Astrocyte (in vitro differentiated cells and primary cell): ENCODE measurements around the gene GALNT2. TPM values are rescaled to one million over a fixed set of nuclear protein-coding genes. Genes with fewer than 3 reads are reported as not detected.

Source experiments
- DNase-seq: peaks from one replicate; pipeline ENCODE4 v3.0.0-alpha.2; 2010; ENCODE audit warnings: low read depth
- FAIRE-seq: peaks from 2 replicates; lab custom pipeline; 2011; peaks lifted over from hg19 to GRCh38; lab: Jason Lieb, UNC
- H2AFZ ChIP-seq: 2 replicates; pipeline ENCODE4 v1.6.0; 2012; ENCODE audit warnings: low read depth, low read length, inconsistent platforms
- H3K27ac ChIP-seq: 2 replicates; pipeline ENCODE4 v1.5.1; 2011; ENCODE audit warnings: low read depth, low read length, inconsistent platforms
- H3K27me3 ChIP-seq: 2 replicates; pipeline ENCODE4 v1.6.0; 2011; ENCODE audit warnings: low read length, inconsistent platforms; ENCODE audit not compliant: insufficient read depth
- H3K36me3 ChIP-seq: 2 replicates; pipeline ENCODE4 v1.5.1; 2011; ENCODE audit warnings: low read length, inconsistent platforms; ENCODE audit not compliant: insufficient read depth
- H3K4me1 ChIP-seq: 2 replicates; pipeline ENCODE4 v1.5.1; 2011; ENCODE audit warnings: low read length, inconsistent platforms; ENCODE audit not compliant: insufficient read depth
- H3K4me2 ChIP-seq: 2 replicates; pipeline ENCODE4 v1.6.0; 2012; ENCODE audit warnings: low read length, inconsistent platforms
- H3K4me3 ChIP-seq: 2 replicates; pipeline ENCODE4 v1.5.1; 2011; ENCODE audit warnings: low read depth, mild to moderate bottlenecking, low read length, inconsistent platforms; ENCODE audit not compliant: insufficient read depth
- H3K79me2 ChIP-seq: 2 replicates; pipeline ENCODE4 v1.6.0; 2012; ENCODE audit warnings: mild to moderate bottlenecking, low read length, inconsistent platforms; ENCODE audit not compliant: insufficient read depth
- H3K9ac ChIP-seq: 2 replicates; pipeline ENCODE4 v1.6.0; 2012; ENCODE audit warnings: mild to moderate bottlenecking, low read length, inconsistent platforms
- H3K9me3 ChIP-seq: 2 replicates; pipeline ENCODE4 v1.5.1; 2012; ENCODE audit warnings: low read depth, mild to moderate bottlenecking, low read length, inconsistent platforms; ENCODE audit not compliant: insufficient read depth
- H4K20me1 ChIP-seq: 2 replicates; pipeline ENCODE4 v1.6.0; 2012; ENCODE audit warnings: low read length, inconsistent platforms; ENCODE audit not compliant: insufficient read depth
- H3K27ac Mint-ChIP-seq: one replicate; pipeline ENCODE4 v1.8.0; 2021; ENCODE audit warnings: mild to moderate bottlenecking, mixed read lengths; ENCODE audit not compliant: unreplicated experiment
- H3K27me3 Mint-ChIP-seq: one replicate; pipeline ENCODE4 v1.8.0; 2021; ENCODE audit warnings: low read depth, mixed read lengths; ENCODE audit not compliant: unreplicated experiment
- H3K36me3 Mint-ChIP-seq: one replicate; pipeline ENCODE4 v1.8.0; 2021; ENCODE audit warnings: low read depth, mixed read lengths; ENCODE audit not compliant: unreplicated experiment
- H3K4me1 Mint-ChIP-seq: one replicate; pipeline ENCODE4 v1.8.0; 2021; ENCODE audit warnings: low read depth, mixed read lengths; ENCODE audit not compliant: unreplicated experiment
- H3K4me3 Mint-ChIP-seq: one replicate; pipeline ENCODE4 v1.8.0; 2021; ENCODE audit warnings: mild to moderate bottlenecking, moderate library complexity, mixed read lengths; ENCODE audit not compliant: unreplicated experiment
- H3K9me3 Mint-ChIP-seq: one replicate; pipeline ENCODE4 v1.8.0; 2021; ENCODE audit warnings: mild to moderate bottlenecking, mixed read lengths; ENCODE audit not compliant: unreplicated experiment
- EZH2 ChIP-seq: IDR thresholded peaks from 2 replicates; pipeline ENCODE4 v1.6.1; 2012; ENCODE audit warnings: mild to moderate bottlenecking, low read length, inconsistent platforms; ENCODE audit not compliant: insufficient read depth
- total RNA-seq: library from RNA; stranded (reverse); gene quantifications from 2 replicates; pipeline ENCODE4 v1.2.1, GENCODE V29; 2021
- TF ChIP-seq, protein P1 (sequence below): IDR thresholded peaks from 2 replicates; pipeline ENCODE4 v1.5.1; 2011; ENCODE audit warnings: low read depth, mild to moderate bottlenecking, inconsistent platforms, low read length, moderate library complexity; ENCODE audit not compliant: insufficient read depth

GALNT2 gene
- total RNA-seq, 1 donor from 2014 or later: 507 TPM

DNA sequence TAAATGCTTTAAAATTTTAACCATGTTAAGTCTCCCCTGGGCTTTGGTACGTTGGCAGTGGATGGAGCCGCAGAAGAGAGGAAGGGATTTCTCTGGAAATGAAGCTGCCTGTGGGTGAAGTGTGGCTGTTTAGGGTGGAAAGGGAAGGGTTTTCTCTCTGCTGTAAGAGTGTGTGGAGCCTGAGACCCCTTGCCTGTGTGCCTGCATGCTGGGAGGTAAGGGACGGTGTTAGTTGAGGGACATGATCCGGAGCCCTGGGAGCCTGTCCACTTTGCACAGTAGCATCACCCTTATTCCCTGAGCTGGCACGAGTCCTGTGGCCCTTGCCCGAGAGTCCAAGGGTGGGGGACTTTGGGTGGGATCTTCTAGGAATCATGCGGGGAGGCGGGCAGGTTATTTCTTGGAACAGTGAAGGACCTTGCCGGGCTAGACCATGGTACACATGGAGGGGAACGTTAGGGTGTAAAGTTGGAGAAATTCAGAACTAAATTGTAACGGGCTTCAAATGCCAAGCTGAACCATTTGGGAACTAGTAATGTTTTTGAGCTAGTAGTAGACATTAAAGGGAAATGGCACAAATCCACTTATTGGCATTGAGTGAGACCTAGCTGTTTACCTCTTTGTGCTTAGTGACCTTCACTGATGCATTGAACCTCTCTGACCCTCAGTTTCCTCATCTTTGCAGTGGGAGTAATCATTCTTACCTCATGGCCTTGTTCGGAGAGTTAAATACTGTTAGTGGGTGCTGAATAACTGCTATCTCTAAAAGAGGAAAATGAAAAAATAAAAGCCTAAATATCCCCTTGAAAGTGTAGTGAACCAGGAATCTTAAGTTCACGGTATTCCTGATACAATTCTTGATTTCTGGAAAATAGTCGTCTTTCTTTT, 3.5 kb downstream of the GALNT2 start:
- peaks cover 49% of the 10 kb centered on the region for H3K4me1 Mint-ChIP-seq

DNA sequence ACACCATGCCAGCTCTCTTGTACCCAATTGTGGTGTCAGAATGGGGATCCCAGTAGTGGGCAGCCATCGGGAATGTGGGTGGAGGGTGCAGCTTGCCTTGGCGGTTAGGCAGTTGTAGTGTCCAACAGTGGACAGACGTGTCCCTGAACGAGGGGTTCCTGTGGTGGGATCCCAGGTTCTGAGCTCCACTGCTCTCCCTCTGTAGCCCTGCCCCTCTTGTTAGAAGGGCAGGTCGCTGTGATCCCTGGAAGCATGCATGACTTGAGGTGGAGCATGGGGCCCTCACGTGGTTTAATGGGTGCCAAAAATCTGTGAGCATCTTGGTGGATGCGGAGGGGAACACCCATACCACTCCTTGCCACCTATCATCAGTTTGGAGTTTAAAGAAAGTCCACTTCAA, 4.3 kb downstream of the GALNT2 start:
- Histone ChIP-seq H3K79me2 (peaks cover 90% of the 10 kb centered on the region), H3K9me3 (no peaks in the 10 kb centered on the region), H4K20me1 (peaks cover 80% of the 10 kb centered on the region), H3K4me3 (no peak overlapping the region), H2AFZ (no peak overlapping the region), H3K36me3 (no peaks in the 10 kb centered on the region), H3K27me3 (no peaks in the 10 kb centered on the region), H3K4me2 (no peak overlapping the region), H3K4me1 (peaks cover 27% of the 10 kb centered on the region), H3K9ac (no peak overlapping the region), H3K27ac (no peak overlapping the region)
- H3K27ac Mint-ChIP-seq: peak overlapping the region; percentile 63
- no peak for DNase-seq
- peak overlapping the region; percentile 88 for H3K4me3 Mint-ChIP-seq
- no peak for FAIRE-seq
- no peak for TF ChIP-seq EZH2
- H3K9me3 Mint-ChIP-seq: no peaks in the 10 kb centered on the region
- peaks cover 12% of the 10 kb centered on the region for H3K36me3 Mint-ChIP-seq
- H3K27me3 Mint-ChIP-seq: no peaks in the 10 kb centered on the region
- H3K4me1 Mint-ChIP-seq: peaks cover 56% of the 10 kb centered on the region

More for the DNA sequence above, 3.5 kb downstream of the GALNT2 start:
- Histone ChIP-seq H3K27me3 (no peaks in the 10 kb centered on the region), H4K20me1 (peaks cover 74% of the 10 kb centered on the region), H3K4me1 (peaks cover 28% of the 10 kb centered on the region), H3K4me3 (no peak overlapping the region), H3K9ac (no peak overlapping the region), H3K27ac (no peak overlapping the region), H3K4me2 (peak overlapping the region; percentile 96), H3K36me3 (no peaks in the 10 kb centered on the region), H2AFZ (no peak overlapping the region), H3K9me3 (no peaks in the 10 kb centered on the region), H3K79me2 (peaks cover 83% of the 10 kb centered on the region)
- Mint-ChIP-seq H3K27ac (peak overlapping the region; percentile 63), H3K9me3 (no peaks in the 10 kb centered on the region), H3K27me3 (no peaks in the 10 kb centered on the region), H3K4me3 (peak overlapping the region; percentile 88), H3K36me3 (peaks cover 5% of the 10 kb centered on the region)
- FAIRE-seq (no peak), DNase-seq (no peak)
- TF ChIP-seq, protein P1, sequence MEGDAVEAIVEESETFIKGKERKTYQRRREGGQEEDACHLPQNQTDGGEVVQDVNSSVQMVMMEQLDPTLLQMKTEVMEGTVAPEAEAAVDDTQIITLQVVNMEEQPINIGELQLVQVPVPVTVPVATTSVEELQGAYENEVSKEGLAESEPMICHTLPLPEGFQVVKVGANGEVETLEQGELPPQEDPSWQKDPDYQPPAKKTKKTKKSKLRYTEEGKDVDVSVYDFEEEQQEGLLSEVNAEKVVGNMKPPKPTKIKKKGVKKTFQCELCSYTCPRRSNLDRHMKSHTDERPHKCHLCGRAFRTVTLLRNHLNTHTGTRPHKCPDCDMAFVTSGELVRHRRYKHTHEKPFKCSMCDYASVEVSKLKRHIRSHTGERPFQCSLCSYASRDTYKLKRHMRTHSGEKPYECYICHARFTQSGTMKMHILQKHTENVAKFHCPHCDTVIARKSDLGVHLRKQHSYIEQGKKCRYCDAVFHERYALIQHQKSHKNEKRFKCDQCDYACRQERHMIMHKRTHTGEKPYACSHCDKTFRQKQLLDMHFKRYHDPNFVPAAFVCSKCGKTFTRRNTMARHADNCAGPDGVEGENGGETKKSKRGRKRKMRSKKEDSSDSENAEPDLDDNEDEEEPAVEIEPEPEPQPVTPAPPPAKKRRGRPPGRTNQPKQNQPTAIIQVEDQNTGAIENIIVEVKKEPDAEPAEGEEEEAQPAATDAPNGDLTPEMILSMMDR: no peak
- TF ChIP-seq EZH2: no peak

DNA sequence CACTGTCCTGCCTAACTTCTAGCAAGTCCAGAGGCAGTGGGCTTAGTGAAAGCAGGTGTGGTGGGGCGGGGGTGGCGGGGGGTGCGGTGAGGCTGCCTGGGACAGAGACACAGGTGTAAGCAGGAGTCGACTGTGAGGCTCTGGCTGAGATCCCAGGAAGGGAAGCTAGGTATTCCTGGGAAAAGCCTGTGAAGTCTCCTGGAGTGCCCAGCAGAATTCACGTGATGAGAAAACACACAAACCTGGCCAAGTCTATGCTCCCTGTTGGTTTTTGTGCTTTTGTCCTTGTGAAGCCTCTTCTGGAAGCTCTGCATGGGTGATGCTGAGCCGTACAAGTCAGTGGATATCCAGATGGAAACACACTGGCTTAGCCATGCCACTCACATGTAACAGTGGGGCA, 5.3 kb downstream of the GALNT2 start:
- H3K27me3 Mint-ChIP-seq: no peaks in the 10 kb centered on the region
- Histone ChIP-seq H2AFZ (no peak overlapping the region), H3K9me3 (no peaks in the 10 kb centered on the region), H3K4me1 (peaks cover 30% of the 10 kb centered on the region), H4K20me1 (peaks cover 83% of the 10 kb centered on the region), H3K79me2 (peaks cover 100% of the 10 kb centered on the region), H3K4me2 (no peak overlapping the region), H3K27ac (no peak overlapping the region), H3K9ac (no peak overlapping the region), H3K36me3 (no peaks in the 10 kb centered on the region), H3K4me3 (no peak overlapping the region), H3K27me3 (no peaks in the 10 kb centered on the region)
- FAIRE-seq (no peak), DNase-seq (no peak)
- H3K4me3 Mint-ChIP-seq: no peak overlapping the region
- no peak overlapping the region for H3K27ac Mint-ChIP-seq
- H3K4me1 Mint-ChIP-seq: peaks cover 64% of the 10 kb centered on the region
- peaks cover 22% of the 10 kb centered on the region for H3K36me3 Mint-ChIP-seq
- TF ChIP-seq EZH2: no peak
- TF ChIP-seq, protein P1: no peak
- no peaks in the 10 kb centered on the region for H3K9me3 Mint-ChIP-seq
